Adipocyte (in vitro differentiated cells): ENCODE data around the gene NUDT19.
A peak's percentile ranks its signal among the peaks of the same experiment; 100 is the strongest.

Source experiments
- DNase-seq: peaks from one replicate; pipeline ENCODE4 v3.0.0-alpha.2; 2015; ENCODE audit warnings: low read depth
- H3K27me3 ChIP-seq: replicated peaks from 2 replicates; pipeline ENCODE4 v1.7.0; 2013; ENCODE audit warnings: mild to moderate bottlenecking, low read length, moderate library complexity; ENCODE audit not compliant: control insufficient read depth, insufficient read depth
- H3K36me3 ChIP-seq: 2 replicates; pipeline ENCODE4 v1.7.0; 2013; ENCODE audit warnings: low read length, mild to moderate bottlenecking, moderate library complexity; ENCODE audit not compliant: control insufficient read depth, insufficient read depth, severe bottlenecking
- H3K4me1 ChIP-seq: 2 replicates; pipeline ENCODE4 v1.7.0; 2013; ENCODE audit warnings: mild to moderate bottlenecking, low read length, moderate library complexity; ENCODE audit not compliant: control insufficient read depth, insufficient read depth
- H3K4me3 ChIP-seq: 2 replicates; pipeline ENCODE4 v1.7.0; 2013; ENCODE audit warnings: mild to moderate bottlenecking, low read length, moderate library complexity
- H3K9ac ChIP-seq: 2 replicates; pipeline ENCODE4 v1.7.0; 2013; ENCODE audit warnings: mild to moderate bottlenecking, low read length, moderate library complexity
- H3K9me3 ChIP-seq: 2 replicates; pipeline ENCODE4 v1.7.0; 2013; ENCODE audit warnings: mild to moderate bottlenecking, low read length, moderate library complexity; ENCODE audit not compliant: control insufficient read depth

The NUDT19 gene

DNA sequence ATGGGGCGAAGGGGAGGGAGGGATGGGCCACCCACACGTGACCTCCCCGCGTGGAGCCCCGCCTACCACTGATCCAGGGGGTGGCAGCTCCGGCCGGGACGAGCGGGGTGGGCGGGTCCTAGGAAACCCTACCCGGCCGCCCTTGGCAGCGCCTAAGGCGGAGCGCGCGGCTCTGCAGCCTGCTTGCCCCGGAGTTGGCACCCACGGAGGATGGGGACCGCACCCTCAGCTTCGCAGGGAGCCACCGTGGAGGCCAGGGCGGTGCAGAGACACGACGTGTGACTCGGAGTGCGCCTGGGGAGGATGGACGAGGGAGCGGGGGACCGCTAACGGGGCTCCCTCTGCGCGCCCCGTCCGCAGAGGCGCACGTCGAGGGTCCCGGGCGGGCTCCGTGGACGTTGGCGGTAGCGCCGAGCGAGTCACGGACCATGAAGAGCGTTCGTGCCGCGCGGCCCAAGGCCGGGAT, 15.9 kb upstream of the NUDT19 start, which contains the start of gene RGS9BP:
TSS of gene RGS9BP (plus strand) at position 129 of the 466 bp plus-strand sequence. CDS start 416 bp downstream, outside the sequence.
- Histone ChIP-seq H3K9me3 (no peaks in the 10 kb centered on the region), H3K4me1 (peaks cover 10% of the 10 kb centered on the region), H3K4me3 (peak within 1 kb of the TSS; percentile 91), H3K27me3 (peaks cover 3% of the 10 kb centered on the region), H3K9ac (peak within 1 kb of the TSS; percentile 88), H3K36me3 (no peaks in the 10 kb centered on the region)
- peak; percentile 91 for DNase-seq

DNA sequence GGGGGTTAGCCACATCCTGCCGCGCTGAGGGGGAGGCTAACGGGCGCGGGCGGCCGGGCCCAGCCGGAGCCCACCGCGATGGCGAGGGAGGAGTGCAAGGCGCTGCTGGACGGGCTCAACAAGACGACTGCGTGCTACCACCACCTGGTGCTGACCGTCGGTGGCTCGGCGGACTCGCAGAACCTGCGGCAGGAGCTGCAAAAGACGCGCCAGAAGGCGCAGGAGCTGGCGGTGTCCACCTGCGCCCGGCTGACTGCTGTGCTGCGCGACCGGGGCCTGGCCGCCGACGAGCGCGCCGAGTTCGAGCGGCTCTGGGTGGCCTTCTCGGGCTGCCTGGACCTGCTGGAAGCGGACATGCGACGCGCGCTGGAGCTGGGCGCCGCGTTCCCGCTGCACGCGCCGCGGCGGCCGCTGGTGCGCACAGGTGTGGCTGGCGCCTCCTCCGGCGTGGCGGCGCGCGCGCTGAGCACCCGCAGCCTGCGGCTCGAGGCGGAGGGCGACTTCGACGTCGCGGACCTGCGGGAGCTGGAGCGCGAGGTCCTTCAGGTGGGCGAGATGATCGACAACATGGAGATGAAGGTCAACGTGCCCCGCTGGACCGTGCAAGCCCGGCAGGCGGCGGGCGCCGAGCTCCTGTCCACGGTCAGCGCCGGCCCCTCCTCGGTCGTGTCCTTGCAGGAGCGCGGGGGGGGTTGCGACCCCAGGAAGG, 15.3 kb upstream of the NUDT19 start:
- no peak for DNase-seq
- Histone ChIP-seq H3K27me3 (peaks cover 3% of the 10 kb centered on the region), H3K4me1 (peaks cover 10% of the 10 kb centered on the region), H3K9me3 (no peaks in the 10 kb centered on the region), H3K36me3 (no peaks in the 10 kb centered on the region), H3K9ac (no peak overlapping the region), H3K4me3 (peak overlapping the region; percentile 91)

DNA sequence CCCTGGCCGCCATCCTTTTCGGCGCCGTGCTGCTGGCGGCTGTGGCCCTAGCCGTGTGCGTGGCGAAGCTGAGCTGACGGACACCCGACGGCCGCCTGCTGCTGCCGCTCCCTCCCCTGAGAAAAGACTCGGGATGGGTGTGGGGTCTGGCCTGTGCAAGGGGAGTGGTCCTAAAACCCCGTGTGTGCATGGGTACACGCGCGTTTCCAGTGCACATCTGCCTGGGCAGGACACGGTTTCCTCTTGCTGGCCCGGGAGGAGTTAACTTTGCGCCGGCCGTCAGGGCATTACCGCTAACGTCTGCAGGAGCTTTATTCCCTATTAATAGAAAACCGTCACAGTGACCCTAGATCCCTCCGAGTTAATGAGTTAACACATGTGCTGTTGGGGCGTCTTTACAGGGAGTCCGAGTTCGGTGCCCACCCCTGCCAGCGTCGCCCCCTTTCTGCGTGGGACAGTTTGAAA, 14.7 kb upstream of the NUDT19 start:
- Histone ChIP-seq H3K4me3 (no peak overlapping the region), H3K27me3 (peaks cover 3% of the 10 kb centered on the region), H3K9ac (no peak overlapping the region), H3K4me1 (peaks cover 10% of the 10 kb centered on the region), H3K9me3 (no peaks in the 10 kb centered on the region), H3K36me3 (no peaks in the 10 kb centered on the region)
- no peak for DNase-seq

DNA sequence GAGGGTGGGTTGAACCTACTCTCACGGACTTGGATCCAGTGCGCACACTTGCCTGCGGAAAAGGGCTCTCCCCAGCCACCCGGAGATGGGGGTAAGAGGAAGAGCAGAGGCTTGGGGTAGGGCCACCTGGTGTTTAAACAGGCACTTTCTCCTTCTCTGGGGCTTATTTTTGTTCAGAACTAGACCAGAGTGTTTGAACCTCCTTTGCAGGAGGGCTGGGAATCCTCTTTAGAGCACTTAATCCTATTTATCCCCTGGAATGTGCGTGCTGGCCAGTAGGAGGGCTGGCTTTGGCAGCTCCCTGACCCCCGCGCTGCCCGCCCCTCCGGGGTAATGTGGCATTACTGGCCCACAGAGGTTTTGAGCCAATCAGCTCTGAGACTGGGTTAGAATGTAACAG, 14.0 kb upstream of the NUDT19 start:
- H3K27me3 ChIP-seq, result peaks cover 3% of the 10 kb centered on the region
- H3K9me3 ChIP-seq, result no peaks in the 10 kb centered on the region
- H3K4me1 ChIP-seq, result peaks cover 10% of the 10 kb centered on the region
- no peak overlapping the region for H3K4me3 ChIP-seq
- DNase-seq, result no peak
- no peak overlapping the region for H3K9ac ChIP-seq
- no peaks in the 10 kb centered on the region for H3K36me3 ChIP-seq

DNA sequence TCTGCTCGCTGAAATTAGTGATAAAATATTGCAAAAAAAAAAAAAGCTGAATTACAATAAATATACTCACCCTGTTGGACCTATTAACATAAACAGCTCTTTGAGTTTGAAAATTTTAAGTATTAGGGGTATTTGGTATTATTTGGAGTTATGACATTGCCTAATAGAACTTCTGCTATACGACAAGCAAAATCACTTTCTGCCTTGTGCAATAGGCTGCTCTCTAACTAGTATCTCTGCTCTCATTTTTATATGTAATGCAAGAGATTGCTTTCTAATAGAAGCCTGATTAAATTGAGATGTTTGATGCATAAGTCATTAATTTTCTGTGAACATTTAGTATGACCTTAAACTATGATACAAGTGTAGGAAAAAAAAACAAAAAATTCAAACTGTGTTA, 10.6 kb upstream of the NUDT19 start:
- H3K4me3 ChIP-seq, result no peak overlapping the region
- no peak overlapping the region for H3K9ac ChIP-seq
- peaks cover 3% of the 10 kb centered on the region for H3K27me3 ChIP-seq
- no peaks in the 10 kb centered on the region for H3K4me1 ChIP-seq
- no peaks in the 10 kb centered on the region for H3K36me3 ChIP-seq
- no peak for DNase-seq
- H3K9me3 ChIP-seq, result no peaks in the 10 kb centered on the region

DNA sequence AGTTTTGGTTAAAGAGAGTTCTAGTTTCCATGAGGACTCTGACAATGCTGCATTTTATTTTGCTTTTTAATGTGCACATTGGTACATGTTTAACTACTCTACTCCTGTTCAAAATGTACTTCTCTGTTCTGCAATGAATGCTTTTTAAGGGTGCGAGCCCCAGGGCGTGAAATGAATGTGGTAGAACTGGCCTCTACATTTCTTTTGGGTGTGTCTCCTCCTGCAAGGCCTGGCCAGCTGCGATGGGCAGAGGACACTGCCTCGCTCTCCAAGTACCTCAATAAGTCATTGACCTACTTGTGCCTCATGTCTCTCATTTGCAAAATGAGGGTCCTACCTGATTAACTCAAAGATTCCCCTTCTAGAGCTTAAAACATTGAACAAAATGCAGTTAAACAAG, 9.3 kb upstream of the NUDT19 start:
- Histone ChIP-seq H3K36me3 (no peaks in the 10 kb centered on the region), H3K4me1 (no peaks in the 10 kb centered on the region), H3K9me3 (no peaks in the 10 kb centered on the region), H3K9ac (no peak overlapping the region), H3K27me3 (no peaks in the 10 kb centered on the region), H3K4me3 (no peak overlapping the region)
- no peak for DNase-seq

DNA sequence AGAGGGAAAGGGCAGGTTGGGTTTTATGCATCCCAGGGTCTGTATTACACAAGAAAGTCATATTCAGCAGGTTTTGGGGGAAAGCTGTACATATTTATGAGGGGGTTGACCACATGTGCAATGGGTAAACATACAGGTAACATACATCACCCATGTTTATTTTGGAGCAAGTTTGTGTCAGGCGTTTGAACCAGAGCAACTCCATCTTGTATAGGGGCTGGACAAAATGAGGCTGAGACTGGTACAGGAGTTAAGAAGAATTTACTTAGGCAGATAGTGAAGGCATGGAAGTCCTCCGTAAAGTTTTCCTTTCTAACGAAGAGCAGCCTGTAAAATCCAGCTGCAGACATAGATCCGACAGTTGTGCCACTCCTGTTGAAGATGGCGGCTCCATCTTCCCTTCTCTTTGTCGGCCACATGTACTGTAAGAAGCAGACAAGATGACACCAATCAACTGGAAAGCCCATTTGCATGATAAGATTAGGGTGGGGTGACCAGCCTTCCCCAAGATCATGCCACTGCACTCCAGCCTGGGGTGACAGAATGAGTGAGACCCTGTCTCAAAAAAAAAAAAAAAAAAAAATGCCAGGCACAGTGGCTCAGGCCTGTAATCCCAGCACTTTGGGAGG, 4.7 kb upstream of the NUDT19 start:
- H3K27me3 ChIP-seq, result no peaks in the 10 kb centered on the region
- H3K9me3 ChIP-seq, result no peaks in the 10 kb centered on the region
- peaks cover 17% of the 10 kb centered on the region for H3K4me1 ChIP-seq
- DNase-seq, result no peak
- H3K9ac ChIP-seq, result no peak overlapping the region
- no peaks in the 10 kb centered on the region for H3K36me3 ChIP-seq
- H3K4me3 ChIP-seq, result no peak overlapping the region

DNA sequence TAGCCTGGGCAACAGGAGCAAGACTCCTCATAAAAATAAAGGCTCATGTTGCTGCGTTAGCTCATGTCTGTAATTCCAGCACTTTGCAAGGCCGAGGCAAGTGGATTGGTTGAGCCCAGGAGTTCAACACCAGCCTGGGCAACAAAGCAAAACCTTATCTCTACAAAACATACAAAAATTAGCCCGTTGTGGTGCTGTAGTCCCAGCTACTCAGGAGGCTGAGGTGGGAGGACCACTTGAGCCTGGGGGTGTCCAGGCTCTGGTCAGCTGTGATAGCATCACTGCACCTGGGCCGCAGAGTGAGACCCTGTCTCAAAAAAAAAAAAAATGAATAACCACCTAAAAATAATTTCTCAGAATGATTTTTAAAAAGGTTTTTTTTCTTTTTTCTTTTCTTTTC, 3.9 kb upstream of the NUDT19 start:
- DNase-seq, result no peak
- H3K27me3 ChIP-seq, result no peaks in the 10 kb centered on the region
- peaks cover 19% of the 10 kb centered on the region for H3K4me1 ChIP-seq
- no peak overlapping the region for H3K9ac ChIP-seq
- H3K4me3 ChIP-seq, result no peak overlapping the region
- no peaks in the 10 kb centered on the region for H3K36me3 ChIP-seq
- no peaks in the 10 kb centered on the region for H3K9me3 ChIP-seq

DNA sequence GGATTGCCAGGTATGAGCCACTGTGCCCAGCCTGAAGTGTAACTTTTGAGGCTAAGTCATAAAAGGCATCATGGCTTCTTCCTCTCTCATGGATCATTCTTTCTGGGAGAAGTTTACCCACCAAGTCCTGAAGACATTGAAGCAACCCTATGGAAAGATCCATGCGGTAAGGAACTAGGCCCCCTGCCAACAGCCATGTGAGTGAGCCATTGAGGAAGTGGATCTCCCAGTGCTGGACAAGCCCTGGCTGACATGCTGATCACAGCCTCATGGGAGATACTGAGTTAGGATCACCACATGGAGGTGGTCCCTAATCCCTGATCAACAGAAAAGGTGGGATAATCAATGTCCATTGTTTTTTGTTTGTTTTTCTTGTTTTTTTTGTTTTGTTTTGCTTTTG, 3.3 kb upstream of the NUDT19 start:
- Histone ChIP-seq H3K4me1 (peaks cover 25% of the 10 kb centered on the region), H3K36me3 (no peaks in the 10 kb centered on the region), H3K9me3 (no peaks in the 10 kb centered on the region), H3K27me3 (no peaks in the 10 kb centered on the region), H3K9ac (no peak overlapping the region), H3K4me3 (no peak overlapping the region)
- DNase-seq, result no peak

DNA sequence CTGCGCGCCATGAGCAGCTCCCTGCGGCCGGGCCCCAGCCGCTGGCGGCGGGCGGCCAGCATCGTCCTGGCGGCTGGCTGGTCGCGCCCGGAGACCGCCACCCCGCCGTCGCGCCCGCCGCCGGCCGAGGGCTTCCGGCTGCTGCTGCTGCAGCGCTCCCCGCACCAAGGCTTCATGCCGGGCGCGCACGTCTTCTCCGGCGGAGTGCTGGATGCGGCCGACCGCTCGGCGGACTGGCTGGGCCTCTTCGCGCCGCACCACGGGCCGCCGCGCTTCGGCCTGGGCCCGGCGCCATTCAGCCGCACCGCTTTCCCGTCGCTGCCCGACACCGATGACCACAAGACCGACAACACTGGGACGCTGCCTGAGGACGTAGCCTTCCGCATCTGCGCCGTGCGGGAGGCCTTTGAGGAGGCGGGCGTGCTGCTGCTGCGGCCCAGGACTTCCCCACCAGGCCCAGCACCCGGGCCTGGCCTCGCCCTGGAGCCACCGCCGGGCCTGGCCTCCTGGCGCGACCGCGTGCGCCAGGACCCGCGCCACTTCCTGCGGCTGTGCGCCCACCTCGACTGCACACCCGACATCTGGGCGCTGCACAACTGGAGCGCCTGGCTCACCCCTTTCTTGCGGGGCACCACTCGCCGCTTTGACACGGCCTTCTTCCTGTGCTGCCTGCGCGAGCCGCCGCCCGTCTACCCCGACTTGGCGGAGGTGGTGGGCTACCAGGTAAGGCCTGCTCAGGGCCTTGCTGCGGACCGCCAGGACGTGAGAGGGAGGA, 518 bp downstream of the NUDT19 start:
- DNase-seq, result peak; percentile 68

DNA sequence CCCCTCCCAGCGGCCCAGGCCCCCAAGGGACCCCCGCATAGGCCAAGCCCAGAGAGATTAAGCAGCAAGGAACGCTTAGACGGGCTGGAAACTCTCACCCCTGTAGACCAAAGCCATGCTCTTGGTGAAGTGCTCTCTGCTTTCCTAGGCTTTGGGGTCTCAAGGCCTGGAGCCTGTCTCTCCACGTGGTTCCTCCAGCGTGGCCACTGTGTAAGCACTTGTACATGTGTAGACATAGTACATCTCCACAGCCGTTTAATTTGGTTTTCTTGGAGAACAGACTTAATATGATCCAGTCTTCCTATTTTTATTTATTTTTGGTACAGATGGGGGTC, 1.1 kb downstream of the NUDT19 start:
- peak overlapping the region; percentile 94 for H3K9ac ChIP-seq
- H3K27me3 ChIP-seq, result no peaks in the 10 kb centered on the region
- no peaks in the 10 kb centered on the region for H3K9me3 ChIP-seq
- no peaks in the 10 kb centered on the region for H3K36me3 ChIP-seq
- peaks cover 49% of the 10 kb centered on the region for H3K4me1 ChIP-seq
- peak overlapping the region; percentile 93 for H3K4me3 ChIP-seq
- DNase-seq, result no peak

More for the DNA sequence above, 518 bp downstream of the NUDT19 start:
- no peaks in the 10 kb centered on the region for H3K27me3 ChIP-seq
- H3K36me3 ChIP-seq, result no peaks in the 10 kb centered on the region
- no peaks in the 10 kb centered on the region for H3K9me3 ChIP-seq
- peaks cover 48% of the 10 kb centered on the region for H3K4me1 ChIP-seq
- H3K4me3 ChIP-seq, result peak overlapping the region; percentile 93
- H3K9ac ChIP-seq, result peak overlapping the region; percentile 94
